ENCODE measurements around the gene TRIM54.
"Not testable (repeated sequence)": the region's sequence is repeated elsewhere in the genome, so short reads cannot be mapped to it uniquely, and the experiment has no call there.

The TRIM54 gene

DNA sequence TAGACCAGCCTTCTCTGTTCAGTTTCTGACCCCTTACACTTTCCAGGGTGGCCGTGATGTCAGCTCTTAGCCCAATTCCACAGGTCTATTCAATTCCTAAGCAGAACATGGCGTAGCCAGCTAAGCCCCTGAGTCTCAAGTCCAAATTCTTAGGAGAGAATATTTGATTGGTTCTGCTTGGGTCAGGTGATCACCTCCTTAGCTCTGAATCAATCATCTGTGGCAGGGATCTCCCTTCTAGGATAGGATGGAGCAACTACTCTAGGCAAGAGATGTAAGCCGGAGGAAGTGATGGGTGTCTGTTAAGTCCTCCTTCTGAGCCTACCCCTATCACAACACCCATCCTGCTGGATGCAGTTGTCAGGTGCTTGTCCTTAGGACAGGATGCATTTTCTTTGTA lies 15.0 kb downstream of the TRIM54 start:
- Histone ChIP-seq H3K9me3 (ENCODE audit: control insufficient read depth, low read length) (no peaks in the 10 kb centered on the region), H3K4me1 (peaks cover 10% of the 10 kb centered on the region), H3K4me3 (ENCODE audit: low read depth, low read length) (no peak overlapping the region), H3K4me2 (ENCODE audit: low read length) (no peak overlapping the region), H3K9ac (no peak overlapping the region), H3K27ac (no peak overlapping the region), H3K27me3 (ENCODE audit: control insufficient read depth, insufficient read depth, low read length) (no peaks in the 10 kb centered on the region), H2AFZ (no peak overlapping the region), H3K36me3 (ENCODE audit: control insufficient read depth, insufficient read depth, low read length) (no peaks in the 10 kb centered on the region), H3K79me2 (no peaks in the 10 kb centered on the region)
- TF ChIP-seq, protein P1, sequence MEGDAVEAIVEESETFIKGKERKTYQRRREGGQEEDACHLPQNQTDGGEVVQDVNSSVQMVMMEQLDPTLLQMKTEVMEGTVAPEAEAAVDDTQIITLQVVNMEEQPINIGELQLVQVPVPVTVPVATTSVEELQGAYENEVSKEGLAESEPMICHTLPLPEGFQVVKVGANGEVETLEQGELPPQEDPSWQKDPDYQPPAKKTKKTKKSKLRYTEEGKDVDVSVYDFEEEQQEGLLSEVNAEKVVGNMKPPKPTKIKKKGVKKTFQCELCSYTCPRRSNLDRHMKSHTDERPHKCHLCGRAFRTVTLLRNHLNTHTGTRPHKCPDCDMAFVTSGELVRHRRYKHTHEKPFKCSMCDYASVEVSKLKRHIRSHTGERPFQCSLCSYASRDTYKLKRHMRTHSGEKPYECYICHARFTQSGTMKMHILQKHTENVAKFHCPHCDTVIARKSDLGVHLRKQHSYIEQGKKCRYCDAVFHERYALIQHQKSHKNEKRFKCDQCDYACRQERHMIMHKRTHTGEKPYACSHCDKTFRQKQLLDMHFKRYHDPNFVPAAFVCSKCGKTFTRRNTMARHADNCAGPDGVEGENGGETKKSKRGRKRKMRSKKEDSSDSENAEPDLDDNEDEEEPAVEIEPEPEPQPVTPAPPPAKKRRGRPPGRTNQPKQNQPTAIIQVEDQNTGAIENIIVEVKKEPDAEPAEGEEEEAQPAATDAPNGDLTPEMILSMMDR (IDR thresholded peaks at IDR 0.05), result no peak

DNA sequence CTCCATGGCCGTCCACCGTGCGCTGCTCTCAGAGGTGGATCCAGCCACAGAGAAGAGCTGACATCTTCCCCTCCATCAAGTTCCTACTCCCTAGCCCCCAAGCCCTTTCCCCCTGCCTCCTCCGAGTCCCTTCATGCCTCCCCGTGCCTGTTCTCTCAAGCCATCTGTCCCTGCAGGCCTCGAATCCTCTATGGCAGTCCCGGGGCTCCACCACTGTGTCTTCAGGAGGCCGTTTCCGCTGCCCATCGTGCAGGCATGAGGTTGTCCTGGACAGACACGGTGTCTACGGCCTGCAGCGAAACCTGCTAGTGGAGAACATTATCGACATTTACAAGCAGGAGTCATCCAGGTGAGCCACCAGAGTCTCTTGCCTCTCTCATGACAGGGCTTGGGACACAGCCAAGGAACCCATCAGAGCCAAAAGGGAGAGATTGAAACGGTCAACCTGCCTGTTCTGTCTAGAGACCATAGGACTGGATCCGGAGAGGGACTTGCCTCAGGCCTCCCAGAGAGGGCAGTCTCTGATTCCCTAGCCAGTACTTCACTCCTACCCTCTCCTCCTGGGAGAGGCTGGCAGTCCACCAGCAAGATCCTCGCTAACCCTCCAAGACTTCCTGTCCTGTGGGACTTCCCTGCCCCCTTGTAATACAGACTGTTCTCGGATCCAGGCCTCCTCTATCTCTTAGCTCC lies 16.3 kb downstream of the TRIM54 start:
- Histone ChIP-seq H3K4me3 (ENCODE audit: low read depth, low read length) (no peak overlapping the region), H3K27me3 (ENCODE audit: control insufficient read depth, insufficient read depth, low read length) (no peaks in the 10 kb centered on the region), H3K27ac (no peak overlapping the region), H2AFZ (no peak overlapping the region), H3K4me2 (ENCODE audit: low read length) (no peak overlapping the region), H3K4me1 (peaks cover 2% of the 10 kb centered on the region), H3K9me3 (ENCODE audit: control insufficient read depth, low read length) (no peaks in the 10 kb centered on the region), H3K9ac (no peak overlapping the region), H3K79me2 (no peaks in the 10 kb centered on the region), H3K36me3 (ENCODE audit: control insufficient read depth, insufficient read depth, low read length) (no peaks in the 10 kb centered on the region)
- TF ChIP-seq, protein P1 (IDR thresholded peaks at IDR 0.05), result no peak

DNA sequence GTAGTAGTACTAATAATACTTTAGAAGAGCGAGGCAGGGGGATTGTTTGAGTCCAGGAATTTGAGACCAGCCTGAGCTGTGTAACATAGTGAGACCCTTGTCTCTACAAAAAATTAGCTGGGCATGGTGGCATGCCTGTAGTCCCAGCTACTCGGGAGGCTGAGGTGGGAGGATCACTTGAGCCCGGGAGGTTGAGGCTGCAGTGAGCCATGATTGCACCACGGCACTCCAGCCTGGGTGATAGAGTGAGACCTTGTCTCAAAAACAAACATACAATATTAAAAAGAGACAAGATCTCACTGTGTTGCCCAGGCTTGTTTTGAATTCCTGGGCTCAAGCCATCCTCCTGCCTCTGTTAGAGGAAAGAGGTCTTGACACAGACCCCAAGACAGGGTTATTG lies 18.4 kb downstream of the TRIM54 start:
- H3K4me3 ChIP-seq (ENCODE audit: low read depth, low read length); H3K9me3 ChIP-seq (ENCODE audit: control insufficient read depth, low read length); H3K4me2 ChIP-seq (ENCODE audit: low read length); H3K79me2 ChIP-seq; H3K27ac ChIP-seq; H3K4me1 ChIP-seq; H3K27me3 ChIP-seq (ENCODE audit: control insufficient read depth, insufficient read depth, low read length); H2AFZ ChIP-seq; H3K36me3 ChIP-seq (ENCODE audit: control insufficient read depth, insufficient read depth, low read length); H3K9ac ChIP-seq: not testable (repeated sequence)

DNA sequence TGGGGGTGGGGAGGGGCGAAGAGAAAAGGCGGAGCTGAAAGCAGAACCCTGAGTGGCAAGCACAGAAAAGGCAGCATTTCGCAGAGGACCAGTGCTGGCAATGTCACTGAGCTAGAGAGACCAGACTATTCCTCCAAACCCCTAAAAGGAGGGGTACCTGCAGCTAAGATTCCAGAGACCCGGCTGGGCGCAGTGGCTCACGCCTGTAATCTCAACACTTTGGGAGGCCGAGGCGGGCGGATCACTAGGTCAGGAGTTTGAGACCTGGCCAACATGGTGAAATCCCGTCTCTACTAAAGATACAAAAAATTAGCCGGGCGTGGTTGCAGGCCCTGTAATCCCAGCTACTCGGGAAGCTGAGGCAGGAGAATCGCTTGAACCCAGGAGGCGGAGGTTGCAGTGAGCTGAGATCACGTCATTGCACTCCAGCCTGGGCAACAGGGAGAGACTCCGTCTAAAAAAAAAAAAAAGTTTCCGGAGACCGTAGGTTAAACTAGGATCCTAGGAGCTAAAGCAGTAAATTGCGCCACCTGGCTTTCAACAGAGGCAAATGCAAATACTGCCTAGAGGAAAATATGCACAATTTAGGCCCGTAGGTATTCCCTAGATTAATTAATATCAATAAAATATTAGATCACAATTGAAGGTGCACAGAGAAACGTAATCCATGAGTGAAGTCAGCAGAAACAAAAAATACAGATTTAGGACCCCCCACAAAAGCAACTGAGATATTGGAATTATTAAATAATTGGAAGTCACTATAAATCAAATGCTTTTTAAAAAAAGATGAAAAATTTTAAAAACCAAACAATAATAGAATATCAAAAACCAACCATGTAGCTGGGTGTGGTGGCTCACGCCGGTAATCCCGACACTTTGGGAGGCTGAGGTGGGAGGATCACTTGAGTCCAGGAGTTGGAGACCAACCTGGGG lies 21.1 kb downstream of the TRIM54 start:
- peaks cover 8% of the 10 kb centered on the region for H3K4me1 ChIP-seq
- H3K79me2 ChIP-seq, result no peaks in the 10 kb centered on the region
- peaks cover 10% of the 10 kb centered on the region for H3K27me3 ChIP-seq (ENCODE audit: control insufficient read depth, insufficient read depth, low read length)
- H3K4me2 ChIP-seq (ENCODE audit: low read length), result peak overlapping the region; percentile 18
- TF ChIP-seq, protein P1 (IDR thresholded peaks at IDR 0.05), result peak; percentile 92
- H3K4me3 ChIP-seq (ENCODE audit: low read depth, low read length), result no peak overlapping the region
- no peak overlapping the region for H3K27ac ChIP-seq
- peak overlapping the region; percentile 83 for H2AFZ ChIP-seq
- no peaks in the 10 kb centered on the region for H3K9me3 ChIP-seq (ENCODE audit: control insufficient read depth, low read length)
- H3K9ac ChIP-seq, result no peak overlapping the region
- H3K36me3 ChIP-seq (ENCODE audit: control insufficient read depth, insufficient read depth, low read length), result no peaks in the 10 kb centered on the region

DNA sequence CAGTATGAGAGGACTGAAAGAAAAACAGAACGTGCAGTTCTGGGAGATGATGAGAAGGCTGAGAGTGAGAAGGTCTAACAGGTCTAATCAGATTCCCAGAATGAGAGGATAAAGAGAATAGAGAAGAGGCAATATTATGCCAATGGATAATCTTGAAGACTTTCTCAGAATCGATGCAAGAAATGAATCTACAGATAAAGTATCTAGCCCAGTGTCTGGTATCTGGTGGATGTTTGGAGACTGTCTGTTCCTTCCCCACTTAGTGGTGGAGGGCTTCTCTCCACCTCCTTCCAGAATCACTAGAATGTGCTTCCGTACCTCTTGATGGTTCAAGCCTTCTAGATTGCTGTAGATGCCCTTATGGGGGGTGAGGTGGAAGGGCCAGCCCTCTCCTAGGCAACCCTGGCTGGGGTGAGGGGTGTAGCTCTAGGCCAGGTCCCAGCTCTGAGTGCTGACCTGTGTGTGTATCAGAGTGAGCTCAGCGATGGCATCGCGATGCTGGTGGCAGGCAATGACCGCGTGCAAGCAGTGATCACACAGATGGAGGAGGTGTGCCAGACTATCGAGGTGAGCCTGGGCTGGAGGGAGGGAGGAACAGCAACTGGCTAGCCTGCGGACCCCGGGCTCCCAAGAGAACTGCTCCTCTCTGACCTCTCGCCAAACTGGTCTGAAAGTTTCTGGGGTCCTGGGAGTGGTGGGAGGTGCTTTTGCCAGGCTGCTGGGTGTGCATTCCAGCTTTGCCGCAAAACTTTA lies 22.4 kb downstream of the TRIM54 start:
- Histone ChIP-seq H3K36me3 (ENCODE audit: control insufficient read depth, insufficient read depth, low read length) (no peaks in the 10 kb centered on the region), H3K4me1 (peaks cover 8% of the 10 kb centered on the region), H3K27me3 (ENCODE audit: control insufficient read depth, insufficient read depth, low read length) (peaks cover 10% of the 10 kb centered on the region), H3K9ac (no peak overlapping the region), H2AFZ (no peak overlapping the region), H3K27ac (no peak overlapping the region), H3K4me3 (ENCODE audit: low read depth, low read length) (no peak overlapping the region), H3K9me3 (ENCODE audit: control insufficient read depth, low read length) (no peaks in the 10 kb centered on the region), H3K4me2 (ENCODE audit: low read length) (no peak overlapping the region), H3K79me2 (no peaks in the 10 kb centered on the region)
- TF ChIP-seq, protein P1 (IDR thresholded peaks at IDR 0.05), result no peak

All from parathyroid adenoma (tissue), 2 donors.